Right atrium auricular region (tissue), 2 donors: ENCODE results near the gene DNAJB2. TPM values are rescaled to one million over a fixed set of nuclear protein-coding genes. Genes with fewer than 3 reads are reported as not detected.
"Not testable (repeated sequence)": the region's sequence is repeated elsewhere in the genome, so short reads cannot be mapped to it uniquely, and the experiment has no call there.

Experiments used
- DNase-seq: peaks from one replicate; pipeline ENCODE4 v3.0.0-alpha.2; 2019; ENCODE audit warnings: low spot score
- H3K27ac ChIP-seq, 2 donors: fragments of 200-600 bp; sonication (generic); 1 replicate in 1 of 2; 2 replicates in 1 of 2; pipeline ENCODE4 v1.5.1; 2016 to 2019
- H3K27me3 ChIP-seq, 2 donors: fragments of 200-600 bp; sonication (generic); one replicate each; pipeline versions ENCODE4 v1.5.1 to v1.6.0; 2017 to 2019
- H3K36me3 ChIP-seq: fragments of 200-600 bp; sonication (generic); one replicate; pipeline ENCODE4 v1.5.1; 2016
- H3K4me1 ChIP-seq, 2 donors: fragments of 200-600 bp; sonication (generic); one replicate each; pipeline versions ENCODE4 v1.5.1 to v1.6.0; 2017 to 2019
- H3K4me3 ChIP-seq, 2 donors: fragments of 200-600 bp; sonication (generic); 1 replicate in 1 of 2; 2 replicates in 1 of 2; pipeline ENCODE4 v1.5.1; 2017 to 2019; ENCODE audit warnings: mild to moderate bottlenecking in 1 of 2, moderate library complexity in 1 of 2
- H3K9me3 ChIP-seq, 2 donors: fragments of 200-600 bp; sonication (generic); one replicate each; pipeline ENCODE4 v1.5.1; 2019
- CTCF ChIP-seq, 2 donors: fragments of 200-600 bp; sonication (generic); IDR thresholded peaks; one replicate each; pipeline ENCODE4 v1.5.1; 2019; ENCODE audit warnings: antibody characterized with exemption in 2 of 2
- total RNA-seq, 2 donors: library from RNA; depleted of rRNA; stranded (reverse); fragments of >200 nt; gene quantifications; one replicate each; pipeline ENCODE4 v1.1.0, GENCODE V29; 2016

Gene DNAJB2
- total RNA-seq, 2 donors from 2014 or later = 33.3 to 38.7 TPM

GRCh38 chr2:219252900-219253752 lies 26.0 kb upstream of the DNAJB2 start, which contains the start of gene TUBA4B:
Gene TUBA4B (plus strand): TSS chr2:219253243. CDS start chr2:219253408, 165 bp downstream.
- Histone ChIP-seq H3K27me3 (no peaks in the 10 kb centered on the region), H3K27ac (peak within 1 kb of the TSS; percentile 74 to 89), H3K4me3 (peak within 1 kb of the TSS; percentile 62 to 68), H3K36me3 (peaks cover 10% of the 10 kb centered on the region), H3K9me3 (no peaks in the 10 kb centered on the region), H3K4me1 (peaks cover 0 to 46% of the 10 kb centered on the region in 2 donors)
- no peak for DNase-seq
- no peak for TF ChIP-seq CTCF (IDR thresholded peaks at IDR 0.05)

GRCh38 chr2:219253753-219254589 lies 25.2 kb upstream of the DNAJB2 start, which contains the start of gene TUBA4A:
Gene TUBA4A (minus strand): TSS chr2:219253918. CDS start chr2:219253858, 60 bp downstream.
- Histone ChIP-seq H3K4me1 (peaks cover 0 to 44% of the 10 kb centered on the region in 2 donors), H3K9me3 (no peaks in the 10 kb centered on the region), H3K27ac (peak within 1 kb of the TSS; percentile 74 to 89), H3K4me3 (peak within 1 kb of the TSS; percentile 62 to 68), H3K36me3 (peaks cover 5% of the 10 kb centered on the region), H3K27me3 (no peaks in the 10 kb centered on the region)
- TF ChIP-seq CTCF (IDR thresholded peaks at IDR 0.05) = peak in 1 of 2 donors; percentile 32
- DNase-seq = peak; percentile 88

- peak; percentile 64 for DNase-seq
- Histone ChIP-seq H3K9me3 (no peaks in the 10 kb centered on the region), H3K4me1 (peaks cover 0 to 37% of the 10 kb centered on the region in 2 donors), H3K4me3 (peak overlapping the region; percentile 62 to 68), H3K27me3 (no peaks in the 10 kb centered on the region), H3K27ac (peak overlapping the region; percentile 74 to 89), H3K36me3 (peaks cover 5% of the 10 kb centered on the region)
- no peak for TF ChIP-seq CTCF (IDR thresholded peaks at IDR 0.05)
These were observed 24.5 kb upstream of the DNAJB2 start for GRCh38 chr2:219254590-219255201.

GRCh38 chr2:219258942-219259341 lies 20.2 kb upstream of the DNAJB2 start:
- not testable (repeated sequence) for H3K4me3 ChIP-seq, H3K27me3 ChIP-seq, H3K9me3 ChIP-seq, H3K27ac ChIP-seq, DNase-seq, H3K4me1 ChIP-seq, H3K36me3 ChIP-seq

- Histone ChIP-seq H3K4me3 (no peak overlapping the region), H3K9me3 (no peaks in the 10 kb centered on the region), H3K36me3 (no peaks in the 10 kb centered on the region), H3K4me1 (no peaks in the 10 kb centered on the region), H3K27me3 (no peaks in the 10 kb centered on the region), H3K27ac (no peak overlapping the region)
- no peak for DNase-seq
- no peak for TF ChIP-seq CTCF (IDR thresholded peaks at IDR 0.05)
These were observed 17.9 kb upstream of the DNAJB2 start for GRCh38 chr2:219261024-219261855.
